ENCODE measurements around the gene RIPK3. TPM values are rescaled to one million over a fixed set of nuclear protein-coding genes. Genes with fewer than 3 reads are reported as not detected.

The RIPK3 gene
- 5.4 and 8.0 TPM in 2 replicates for total RNA-seq

DNA sequence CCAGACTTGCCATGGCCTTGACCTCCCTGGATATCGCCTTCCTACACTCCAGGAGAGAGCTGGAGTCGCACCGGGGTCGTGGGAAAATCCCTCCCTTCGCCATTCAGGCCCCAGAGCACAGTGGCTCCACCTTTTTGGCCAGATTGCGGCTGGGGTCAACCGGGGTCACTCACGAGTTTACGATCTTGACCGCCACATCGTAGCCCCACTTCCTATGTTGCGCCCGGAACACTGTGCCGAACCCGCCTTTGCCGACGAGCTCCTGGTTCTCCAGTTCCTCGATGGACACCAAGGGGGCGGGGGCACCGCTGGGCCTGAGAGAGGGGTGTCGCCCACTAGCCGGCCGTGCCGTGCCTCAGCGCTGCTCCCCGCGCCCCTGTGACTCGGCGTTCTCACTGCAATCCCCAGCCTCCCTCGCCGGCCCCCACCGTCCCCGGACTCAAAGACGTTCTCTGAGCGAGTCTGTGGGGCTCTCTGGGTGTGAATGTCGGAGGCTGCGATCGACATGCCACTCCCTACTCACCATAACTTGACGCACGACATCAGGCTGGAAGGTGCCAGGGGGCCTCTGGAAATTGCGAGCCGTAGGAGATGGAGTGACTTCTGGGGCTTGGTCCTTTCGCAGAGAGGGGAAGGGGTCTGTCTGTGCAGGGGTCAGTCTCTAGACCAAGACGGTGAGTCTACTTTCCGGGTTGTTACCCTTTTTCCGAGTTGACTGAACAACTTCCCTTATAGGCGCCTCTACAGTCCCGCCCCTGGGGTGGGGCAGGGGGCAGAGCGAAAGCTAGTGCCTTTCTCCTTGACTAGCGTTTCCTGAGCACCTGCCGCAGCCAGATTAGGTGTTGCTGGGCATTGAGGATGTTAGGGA is at the start of gene RIPK3:
Gene RIPK3, minus strand, starts transcription at position 708 of the 868 bp plus-strand sequence. Its CDS starts 165 bp downstream, at position 543.

DNA sequence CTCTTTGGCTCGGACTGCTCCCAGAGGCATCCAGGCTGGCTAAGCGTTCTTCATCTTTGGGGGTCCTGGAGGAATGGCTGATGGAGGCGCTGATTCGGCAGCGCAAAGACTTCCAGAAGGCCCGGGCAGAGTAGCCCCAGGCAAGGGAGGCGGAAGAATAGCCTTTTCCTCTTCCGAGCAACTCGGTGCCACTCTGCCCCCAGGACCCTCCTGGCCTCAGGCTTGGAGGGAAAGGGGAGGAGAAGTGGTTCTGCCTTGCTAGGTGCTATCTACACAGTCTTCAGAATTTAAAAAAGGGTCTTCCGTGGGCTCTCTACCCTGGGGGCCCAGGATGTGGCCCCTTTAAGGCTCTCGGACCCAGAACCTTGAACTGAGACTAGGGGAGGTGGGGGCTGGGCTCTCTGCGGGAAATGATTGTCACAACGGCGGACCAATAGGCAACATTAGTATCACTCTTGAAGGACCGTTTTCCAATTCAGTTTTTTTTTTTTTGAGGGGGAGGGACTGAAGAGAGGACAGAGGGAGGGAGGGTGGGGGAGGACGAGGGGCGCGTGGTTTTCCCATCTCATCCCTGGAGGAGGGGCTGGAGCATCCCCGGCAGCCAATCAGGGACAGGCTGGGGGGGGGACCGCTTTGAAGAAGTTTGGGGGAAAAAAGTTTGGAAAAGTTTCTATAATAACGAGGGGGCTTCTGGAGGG is 27.9 kb upstream of the RIPK3 start, which contains the start of gene NFATC4:
Gene NFATC4, plus strand, starts transcription at position 671 of the 698 bp plus-strand sequence. CDS start 157 bp downstream, outside the sequence.

DNA sequence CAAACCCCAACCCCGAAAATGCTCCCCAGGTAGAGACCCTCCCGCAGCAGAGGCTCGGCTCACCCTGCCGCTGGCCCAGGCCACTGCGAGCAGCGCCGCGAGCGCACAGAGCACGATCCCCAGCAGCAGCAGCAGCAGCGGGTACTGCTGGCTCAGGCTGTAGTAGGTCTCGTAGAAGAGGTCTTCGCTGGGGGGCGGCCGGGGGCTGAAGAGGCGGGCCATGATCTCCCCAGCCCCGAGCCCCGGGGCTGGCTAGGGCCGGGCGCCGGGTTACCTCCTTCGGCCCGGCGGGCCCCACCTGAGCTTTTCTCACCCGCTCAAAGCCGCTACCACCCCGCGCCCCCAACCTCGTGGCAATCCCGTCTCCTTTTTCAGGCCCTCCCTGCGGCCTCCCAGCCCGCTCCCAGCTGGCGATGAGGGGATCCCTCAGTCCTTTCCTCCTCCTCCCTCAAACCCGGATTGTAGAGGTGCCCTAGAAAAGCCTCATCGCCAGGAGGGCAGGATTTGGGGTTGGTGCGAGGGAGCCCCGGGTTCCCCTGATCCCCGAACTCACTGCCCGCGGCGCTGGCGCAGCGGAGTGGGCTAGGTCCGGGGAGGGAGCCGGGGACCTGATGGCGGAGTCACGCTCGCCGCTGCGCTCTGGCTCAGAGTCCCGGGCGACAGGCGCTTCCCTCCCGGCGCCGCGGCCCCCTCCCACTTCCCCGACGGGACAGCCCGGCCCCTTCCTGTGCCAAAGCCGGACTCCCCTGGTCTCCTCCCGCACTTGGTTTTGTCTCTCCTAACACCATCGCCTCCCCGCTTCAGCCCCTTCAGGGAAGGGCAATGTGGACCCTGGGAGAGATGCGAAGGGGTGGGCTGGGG is 5.1 kb downstream of the RIPK3 start, which contains the start of gene ADCY4:
Gene ADCY4, minus strand, starts transcription at position 641 of the 861 bp plus-strand sequence. Its CDS starts 419 bp downstream, at position 222.

DNA sequence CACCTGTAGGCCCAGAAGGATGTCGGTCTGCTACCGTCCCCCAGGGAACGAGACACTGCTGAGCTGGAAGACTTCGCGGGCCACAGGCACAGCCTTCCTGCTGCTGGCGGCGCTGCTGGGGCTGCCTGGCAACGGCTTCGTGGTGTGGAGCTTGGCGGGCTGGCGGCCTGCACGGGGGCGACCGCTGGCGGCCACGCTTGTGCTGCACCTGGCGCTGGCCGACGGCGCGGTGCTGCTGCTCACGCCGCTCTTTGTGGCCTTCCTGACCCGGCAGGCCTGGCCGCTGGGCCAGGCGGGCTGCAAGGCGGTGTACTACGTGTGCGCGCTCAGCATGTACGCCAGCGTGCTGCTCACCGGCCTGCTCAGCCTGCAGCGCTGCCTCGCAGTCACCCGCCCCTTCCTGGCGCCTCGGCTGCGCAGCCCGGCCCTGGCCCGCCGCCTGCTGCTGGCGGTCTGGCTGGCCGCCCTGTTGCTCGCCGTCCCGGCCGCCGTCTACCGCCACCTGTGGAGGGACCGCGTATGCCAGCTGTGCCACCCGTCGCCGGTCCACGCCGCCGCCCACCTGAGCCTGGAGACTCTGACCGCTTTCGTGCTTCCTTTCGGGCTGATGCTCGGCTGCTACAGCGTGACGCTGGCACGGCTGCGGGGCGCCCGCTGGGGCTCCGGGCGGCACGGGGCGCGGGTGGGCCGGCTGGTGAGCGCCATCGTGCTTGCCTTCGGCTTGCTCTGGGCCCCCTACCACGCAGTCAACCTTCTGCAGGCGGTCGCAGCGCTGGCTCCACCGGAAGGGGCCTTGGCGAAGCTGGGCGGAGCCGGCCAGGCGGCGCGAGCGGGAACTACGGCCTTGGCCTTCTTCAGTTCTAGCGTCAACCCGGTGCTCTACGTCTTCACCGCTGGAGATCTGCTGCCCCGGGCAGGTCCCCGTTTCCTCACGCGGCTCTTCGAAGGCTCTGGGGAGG is 28.9 kb downstream of the RIPK3 start, which contains the start of gene LTB4R:
Gene LTB4R, plus strand, starts transcription at position 857 of the 959 bp plus-strand sequence. CDS start 4,150 bp downstream, outside the sequence.

DNA sequence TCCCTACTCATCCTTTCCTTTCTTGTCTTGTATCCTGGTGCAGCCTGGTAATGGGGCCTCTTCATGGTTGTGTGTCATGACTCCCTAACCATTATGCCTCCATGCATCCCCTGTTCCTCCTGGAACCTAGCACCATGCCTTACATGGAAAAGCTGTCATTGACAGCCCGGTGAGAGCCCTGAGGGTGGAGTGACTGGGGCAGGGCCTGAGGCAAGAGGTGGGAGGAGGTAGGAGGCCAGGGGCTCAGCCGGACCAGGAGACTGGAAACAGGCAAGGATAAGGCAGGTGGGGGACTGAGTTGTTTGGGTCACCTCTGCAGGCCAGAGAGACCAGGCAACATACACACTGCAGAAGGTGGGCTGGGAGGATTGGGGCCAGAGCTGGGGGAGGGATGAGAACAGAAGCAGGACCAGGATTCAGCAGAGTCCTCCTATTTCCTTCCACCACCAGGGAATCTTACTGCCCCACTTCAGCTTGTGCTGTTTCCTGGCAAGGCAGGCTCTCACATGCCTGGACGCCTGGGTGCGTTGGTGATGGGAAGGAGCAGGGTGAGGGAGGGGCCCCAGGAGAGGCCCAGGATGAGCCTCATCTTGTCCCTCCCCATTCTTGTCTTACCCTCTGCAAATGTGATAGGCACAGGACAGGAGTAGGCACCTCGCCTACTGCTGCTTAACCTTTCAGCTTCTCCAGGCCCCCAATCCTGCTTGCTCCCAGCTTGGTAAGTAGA is 30.1 kb downstream of the RIPK3 start, which contains the start of gene LTB4R2:
Gene LTB4R2, plus strand, starts transcription at position 603 of the 727 bp plus-strand sequence. CDS start 525 bp downstream, outside the sequence.

DNA sequence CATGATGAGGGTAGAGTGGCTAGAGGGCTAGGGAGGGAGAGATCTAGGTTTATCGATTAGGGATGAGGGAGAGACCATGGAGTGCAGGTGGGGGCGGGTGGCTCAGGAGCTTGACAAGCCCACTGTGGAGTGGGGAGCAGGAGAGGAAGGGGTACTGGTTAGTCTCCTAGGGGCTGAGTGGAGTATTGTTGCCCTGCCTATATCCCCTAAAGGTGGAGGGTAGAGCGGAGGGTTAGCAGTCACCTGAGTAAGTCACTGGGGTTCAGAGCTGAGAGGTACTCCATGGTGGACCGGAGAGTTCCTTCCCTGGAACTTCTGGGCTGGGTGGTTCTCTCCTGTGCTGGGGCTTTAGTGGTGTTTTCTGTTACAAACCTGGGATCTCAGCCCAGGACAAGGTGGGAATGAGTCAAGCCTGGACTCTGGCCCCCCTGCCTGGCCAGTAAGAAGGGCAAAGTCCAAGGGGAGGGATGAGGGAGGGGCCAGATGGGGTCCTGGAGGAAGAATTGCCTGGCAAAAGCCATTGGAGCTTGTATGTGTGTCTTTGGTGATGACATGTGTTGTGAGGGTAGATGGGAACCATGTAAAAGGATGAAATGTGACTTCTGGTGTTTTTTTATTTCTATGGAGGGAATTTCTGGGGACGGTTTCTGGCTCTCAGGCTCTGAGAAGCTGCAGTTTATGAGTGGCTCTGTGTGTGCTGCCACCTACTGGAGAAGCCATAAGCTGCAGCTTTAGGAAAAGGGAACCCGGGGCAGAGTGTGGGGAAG is 32.0 kb downstream of the RIPK3 start, which contains the start of gene CIDEB:
Gene CIDEB, minus strand, starts transcription at position 403 of the 767 bp plus-strand sequence. Its CDS starts 119 bp downstream, at position 284.

DNA sequence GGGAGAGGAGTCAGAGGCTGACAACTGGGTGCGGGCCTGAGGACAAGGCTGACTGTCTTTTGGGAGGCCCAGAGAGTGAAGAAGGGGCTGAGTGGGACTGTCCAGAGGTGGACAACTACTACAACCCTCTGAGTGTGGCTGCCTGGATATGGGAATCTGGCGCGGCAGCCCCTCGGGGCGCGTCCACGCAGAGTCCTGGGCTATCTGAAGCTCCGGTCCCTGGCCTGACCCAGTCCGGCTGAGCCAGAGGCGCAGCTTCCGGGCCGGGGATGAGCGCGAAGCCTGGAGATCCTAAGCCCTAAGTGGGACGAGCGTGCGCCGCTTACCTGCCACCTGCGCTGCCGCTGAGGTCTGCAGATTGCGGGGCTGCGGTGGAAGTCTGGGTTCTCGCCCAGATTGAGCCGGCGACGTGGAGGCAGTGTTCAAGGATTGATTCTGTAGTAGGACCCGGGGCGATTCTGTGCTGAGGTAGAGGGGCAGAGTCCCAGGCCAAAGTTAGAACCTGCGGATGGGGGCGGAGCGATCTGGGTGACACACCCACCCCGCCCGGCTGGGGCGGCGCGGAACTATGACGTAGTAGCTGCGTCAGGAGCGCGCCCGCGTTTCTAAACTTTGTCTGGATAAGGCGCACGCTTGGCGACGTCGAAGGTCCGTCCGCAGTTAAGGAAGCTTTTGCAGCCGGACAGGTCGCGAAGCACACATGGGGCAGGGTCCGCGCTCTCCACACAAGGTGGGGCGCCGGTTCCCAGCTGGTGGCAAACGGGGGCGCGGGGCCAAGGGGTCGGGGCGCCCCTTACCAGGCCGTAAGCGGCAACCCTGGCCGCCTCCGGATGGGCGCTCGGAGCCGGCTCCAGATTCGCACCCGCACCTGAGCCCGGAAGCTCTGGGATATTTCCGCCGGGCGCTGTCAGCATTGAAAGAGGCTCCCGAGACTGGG is 40.3 kb downstream of the RIPK3 start, which contains the start of the genes DHRS1 and NOP9:
Gene DHRS1, minus strand, starts transcription at position 526 of the 937 bp plus-strand sequence. CDS start 674 bp downstream, outside the sequence.
Gene NOP9, plus strand, starts transcription at position 596 of the 937 bp plus-strand sequence. Its CDS starts 105 bp downstream, at position 701.

Other genes starting within 250 kb of the RIPK3 start
- gene PCK2, start 245.7 kb downstream of the RIPK3 start, total RNA-seq, result 40.7 and 91.5 TPM in 2 replicates
- 46.7 and 48.0 TPM in 2 replicates for gene DCAF11, start 225.2 kb downstream of the RIPK3 start, total RNA-seq
- gene NRL, start 225.0 kb downstream of the RIPK3 start, total RNA-seq, result 1.2 and 2.2 TPM in 2 replicates
- gene FITM1, start 209.3 kb downstream of the RIPK3 start, total RNA-seq, result not detected in 2 replicates
- 167 and 202 TPM in 2 replicates for gene PSME1, start 203.8 kb downstream of the RIPK3 start, total RNA-seq
- gene EMC9, start 198.4 kb downstream of the RIPK3 start, total RNA-seq, result 22.3 and 37.2 TPM in 2 replicates
- 109 and 116 TPM in 2 replicates for gene PSME2, start 193.4 kb downstream of the RIPK3 start, total RNA-seq
- 24.4 and 30.7 TPM in 2 replicates for gene RNF31, start 192.5 kb downstream of the RIPK3 start, total RNA-seq
- gene IRF9, start 178.7 kb downstream of the RIPK3 start, total RNA-seq, result 22.3 and 67.3 TPM in 2 replicates
- 6.1 and 6.7 TPM in 2 replicates for gene REC8, start 167.9 kb downstream of the RIPK3 start, total RNA-seq
- gene IPO4, start 151.2 kb downstream of the RIPK3 start, total RNA-seq, result 42.4 and 82.5 TPM in 2 replicates
- 45.7 and 48.7 TPM in 2 replicates for gene TM9SF1, start 144.6 kb downstream of the RIPK3 start, total RNA-seq
- 0.87 TPM in 1 of 2 replicates, not detected in the other for gene TSSK4, start 134.3 kb downstream of the RIPK3 start, total RNA-seq
- gene CHMP4A, start 126.5 kb downstream of the RIPK3 start, total RNA-seq, result 50.4 and 54.0 TPM in 2 replicates
- 11.4 and 18.3 TPM in 2 replicates for gene MDP1, start 123.9 kb downstream of the RIPK3 start, total RNA-seq
- gene NEDD8, start 107.6 kb downstream of the RIPK3 start, total RNA-seq, result 249 and 288 TPM in 2 replicates
- gene GMPR2, start 107.1 kb downstream of the RIPK3 start, total RNA-seq, result 72.9 and 86.9 TPM in 2 replicates
- 63.4 and 72.7 TPM in 2 replicates for gene TINF2, start 97.4 kb downstream of the RIPK3 start, total RNA-seq
- gene TGM1, start 76.8 kb downstream of the RIPK3 start, total RNA-seq, result 10.5 and 19.3 TPM in 2 replicates
- gene RABGGTA, start 68.4 kb downstream of the RIPK3 start, total RNA-seq, result 51.2 and 83.1 TPM in 2 replicates
- 39.3 and 76.7 TPM in 2 replicates for gene DHRS1, start 40.2 kb downstream of the RIPK3 start, total RNA-seq
- 13.9 and 18.4 TPM in 2 replicates for gene NOP9, start 40.1 kb downstream of the RIPK3 start, total RNA-seq
- 3.2 and 4.1 TPM in 2 replicates for gene CIDEB, start 32.0 kb downstream of the RIPK3 start, total RNA-seq
- gene LTB4R2, start 29.9 kb downstream of the RIPK3 start, total RNA-seq, result 37.0 and 42.9 TPM in 2 replicates
- 14.0 and 20.1 TPM in 2 replicates for gene LTB4R, start 28.5 kb downstream of the RIPK3 start, total RNA-seq
- gene ADCY4, start 4.9 kb downstream of the RIPK3 start, total RNA-seq, result 0.23 and 0.34 TPM in 2 replicates
- 2.9 and 7.1 TPM in 2 replicates for gene NFATC4, start 28.2 kb upstream of the RIPK3 start, total RNA-seq
- 2.7 and 3.8 TPM in 2 replicates for gene NYNRIN, start 59.0 kb upstream of the RIPK3 start, total RNA-seq
- gene CBLN3, start 89.7 kb upstream of the RIPK3 start, total RNA-seq, result 0.11 and 0.31 TPM in 2 replicates
- gene KHNYN, start 90.0 kb upstream of the RIPK3 start, total RNA-seq, result 48.7 and 55.9 TPM in 2 replicates
- 11.9 and 17.7 TPM in 2 replicates for gene SDR39U1, start 102.8 kb upstream of the RIPK3 start, total RNA-seq
- gene CMA1, start 168.3 kb upstream of the RIPK3 start, total RNA-seq, result not detected in 2 replicates
- gene CTSG, start 236.3 kb upstream of the RIPK3 start, total RNA-seq, result not detected in 2 replicates